Spleen (tissue), 7 donors: Measurements from ENCODE around the gene QPCT.

Experiments
- CTCF ChIP-seq, 11 experiments: fragments of 200-600 bp in 7 of 11; fragments of 450-650 bp in 4 of 11; sonication (generic) in 4 of 11; IDR thresholded peaks in 8 of 11; conservative IDR thresholded peaks in 3 of 11; 1 replicate in 7 of 11; 2 replicates in 4 of 11; pipeline versions ENCODE4 v1.4.0 to v1.8.0; 2016 to 2021; ENCODE audit warnings: antibody characterized with exemption in 11 of 11, inconsistent platforms in 4 of 11, mild to moderate bottlenecking in 1 of 11
- POLR2A ChIP-seq, 3 donors: fragments of 450-650 bp; IDR thresholded peaks; one replicate each; pipeline ENCODE4 v1.5.1; 2017; ENCODE audit warnings: antibody characterized with exemption in 3 of 3, mild to moderate bottlenecking in 1 of 3
- POLR2AphosphoS5 ChIP-seq, 3 donors: sonication (generic); formaldehyde crosslinking; IDR thresholded peaks; one replicate each; pipeline ENCODE4 v1.5.1; 2017; ENCODE audit warnings: antibody characterized with exemption in 3 of 3
- donor health status: DM: no; HTN: no; CAD: no; lungs with moderate emphysema.
- donor health status: DM: no; HTN: no; CAD: no.
- donor health status: DM: no; HTN: no; CAD: no.

- TF ChIP-seq CTCF (IDR thresholded peaks at IDR 0.05 in 8 of 11, conservative IDR thresholded peaks at IDR 0.05 in 3 of 11) (no peak), POLR2AphosphoS5 (IDR thresholded peaks at IDR 0.05) (no peak), POLR2A (IDR thresholded peaks at IDR 0.05) (no peak)
Observed at GRCh38 chr2:37389395-37389794, 45.0 kb downstream of the QPCT start.
